ENCODE measurements around the gene MBTPS1.

The MBTPS1 gene

DNA sequence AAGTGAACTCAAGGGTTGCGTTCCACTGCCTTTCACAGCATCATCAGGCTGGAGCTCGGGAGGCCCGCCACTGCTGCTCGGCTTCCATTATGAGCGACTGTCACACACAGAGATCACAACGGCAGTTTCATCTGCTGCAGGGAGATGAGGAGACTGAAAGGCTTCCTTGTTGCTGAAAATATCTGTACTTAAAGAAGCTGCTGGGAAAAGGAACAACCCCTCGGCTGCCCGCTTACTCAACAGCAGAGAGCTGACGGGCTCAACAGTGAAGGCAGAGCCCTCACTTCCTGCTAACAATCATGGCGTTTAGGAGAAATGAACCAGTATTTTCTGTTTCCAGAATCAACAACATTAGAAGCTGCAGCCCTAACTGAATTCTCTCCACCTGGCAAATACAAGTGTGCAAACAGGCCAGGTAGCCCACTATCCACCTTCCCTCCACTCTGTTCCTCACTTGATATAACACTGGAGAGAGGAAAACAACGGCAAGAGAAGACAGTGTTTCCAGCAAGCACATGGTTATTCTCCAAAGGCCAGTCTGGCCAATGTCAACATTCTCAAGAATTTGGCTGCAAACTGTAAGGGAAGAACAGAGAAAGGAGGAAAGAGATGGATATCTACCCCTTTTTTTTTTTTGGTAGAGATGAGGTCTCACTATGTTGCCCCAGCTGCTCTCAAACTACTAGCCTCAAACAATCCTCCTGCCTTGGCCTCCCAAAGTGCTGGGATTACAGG, 33.7 kb downstream of the MBTPS1 start:
- no peaks in the 10 kb centered on the region for H3K9me3 ChIP-seq (ENCODE audit: low read length)
- H3K4me1 ChIP-seq (ENCODE audit: insufficient read depth, low read length), result no peaks in the 10 kb centered on the region
- H3K36me3 ChIP-seq (ENCODE audit: insufficient read depth, low read length), result peaks cover 82% of the 10 kb centered on the region
- no peak overlapping the region for H3K27ac ChIP-seq (ENCODE audit: low read depth, low read length)
- H3K4me3 ChIP-seq (ENCODE audit: low read depth in 1 of 2, low read length in 2 of 2), result no peak overlapping the region
- H3K27me3 ChIP-seq (ENCODE audit: control insufficient read depth in 1 of 2, insufficient read depth in 2 of 2, low read length in 2 of 2), result no peaks in the 10 kb centered on the region
- H3K9ac ChIP-seq (ENCODE audit: low read length), result no peak overlapping the region

DNA sequence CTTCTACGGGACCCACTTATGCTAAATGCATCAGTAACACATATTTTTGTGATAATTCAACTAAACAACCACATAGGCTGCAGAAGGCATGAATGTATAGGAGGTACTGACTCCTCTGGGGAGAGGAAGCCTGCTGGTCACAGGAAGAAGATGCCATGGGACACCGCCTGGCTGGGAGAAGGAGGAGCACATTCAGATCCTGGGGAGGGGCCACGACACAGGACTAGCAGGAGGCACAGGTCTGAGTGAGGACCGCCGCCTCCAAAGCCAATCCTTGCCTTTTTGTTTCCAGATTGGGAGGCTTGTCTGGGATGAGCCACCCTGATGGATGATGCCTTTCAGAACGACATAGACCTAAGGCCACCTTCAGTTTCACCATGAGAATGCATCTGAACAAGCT, 34.6 kb downstream of the MBTPS1 start:
- Histone ChIP-seq H3K9ac (ENCODE audit: low read length) (no peak overlapping the region), H3K27me3 (ENCODE audit: control insufficient read depth in 1 of 2, insufficient read depth in 2 of 2, low read length in 2 of 2) (no peaks in the 10 kb centered on the region), H3K36me3 (ENCODE audit: insufficient read depth, low read length) (peaks cover 73% of the 10 kb centered on the region), H3K4me3 (ENCODE audit: low read depth in 1 of 2, low read length in 2 of 2) (no peak overlapping the region), H3K4me1 (ENCODE audit: insufficient read depth, low read length) (no peaks in the 10 kb centered on the region), H3K27ac (ENCODE audit: low read depth, low read length) (no peak overlapping the region), H3K9me3 (ENCODE audit: low read length) (no peaks in the 10 kb centered on the region)

DNA sequence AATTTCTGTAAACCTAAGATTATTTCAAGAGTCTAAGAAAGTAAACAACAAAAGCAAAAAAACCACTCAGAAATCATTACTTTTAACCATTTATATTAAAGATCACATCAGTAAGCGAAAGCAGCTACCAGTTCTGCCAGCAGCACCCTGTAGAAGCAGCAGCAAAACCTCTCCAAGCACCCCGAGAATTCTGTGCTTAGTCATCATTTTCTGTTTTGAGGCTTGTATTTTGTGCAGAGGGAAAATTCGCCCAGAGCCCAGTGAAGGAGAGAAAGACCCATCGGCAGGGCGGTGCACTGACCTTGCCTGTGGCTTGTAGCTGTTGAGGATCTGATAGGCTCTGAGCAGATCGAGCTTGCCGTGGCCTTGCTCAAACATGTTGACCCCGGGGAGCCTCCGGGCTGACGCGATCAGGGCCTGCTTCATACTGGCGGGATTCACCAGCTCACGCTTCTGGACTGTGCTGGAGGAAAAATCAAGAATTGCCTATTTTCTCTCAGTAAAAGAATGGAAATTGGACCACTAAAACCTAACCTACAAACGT, 35.2 kb downstream of the MBTPS1 start:
- no peaks in the 10 kb centered on the region for H3K4me1 ChIP-seq (ENCODE audit: insufficient read depth, low read length)
- no peak overlapping the region for H3K27ac ChIP-seq (ENCODE audit: low read depth, low read length)
- peaks cover 67% of the 10 kb centered on the region for H3K36me3 ChIP-seq (ENCODE audit: insufficient read depth, low read length)
- H3K27me3 ChIP-seq (ENCODE audit: control insufficient read depth in 1 of 2, insufficient read depth in 2 of 2, low read length in 2 of 2), result no peaks in the 10 kb centered on the region
- no peak overlapping the region for H3K4me3 ChIP-seq (ENCODE audit: low read depth in 1 of 2, low read length in 2 of 2)
- H3K9me3 ChIP-seq (ENCODE audit: low read length), result no peaks in the 10 kb centered on the region
- H3K9ac ChIP-seq (ENCODE audit: low read length), result no peak overlapping the region

DNA sequence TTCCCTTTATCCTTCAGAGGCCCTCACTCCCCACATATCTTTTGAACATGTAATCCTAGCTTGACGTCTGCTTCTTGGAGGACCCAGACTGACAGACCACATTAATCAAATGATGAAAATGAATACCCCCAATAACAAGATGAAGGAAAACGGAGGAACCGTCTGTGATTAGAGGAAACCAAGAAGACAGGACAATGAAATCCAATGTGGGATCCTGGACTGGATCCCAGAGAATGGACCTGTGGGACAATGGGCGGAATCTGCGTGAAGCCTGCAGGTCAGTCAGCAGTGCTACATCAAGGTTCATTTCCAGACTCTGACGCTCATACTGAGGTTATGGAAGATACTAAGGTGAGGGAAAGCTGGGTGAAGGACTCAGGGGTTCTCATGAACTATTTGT, 35.9 kb downstream of the MBTPS1 start:
- Histone ChIP-seq H3K36me3 (ENCODE audit: insufficient read depth, low read length) (peaks cover 60% of the 10 kb centered on the region), H3K27me3 (ENCODE audit: control insufficient read depth in 1 of 2, insufficient read depth in 2 of 2, low read length in 2 of 2) (no peaks in the 10 kb centered on the region), H3K27ac (ENCODE audit: low read depth, low read length) (no peak overlapping the region), H3K4me1 (ENCODE audit: insufficient read depth, low read length) (no peaks in the 10 kb centered on the region), H3K9me3 (ENCODE audit: low read length) (no peaks in the 10 kb centered on the region), H3K9ac (ENCODE audit: low read length) (no peak overlapping the region), H3K4me3 (ENCODE audit: low read depth in 1 of 2, low read length in 2 of 2) (no peak overlapping the region)

DNA sequence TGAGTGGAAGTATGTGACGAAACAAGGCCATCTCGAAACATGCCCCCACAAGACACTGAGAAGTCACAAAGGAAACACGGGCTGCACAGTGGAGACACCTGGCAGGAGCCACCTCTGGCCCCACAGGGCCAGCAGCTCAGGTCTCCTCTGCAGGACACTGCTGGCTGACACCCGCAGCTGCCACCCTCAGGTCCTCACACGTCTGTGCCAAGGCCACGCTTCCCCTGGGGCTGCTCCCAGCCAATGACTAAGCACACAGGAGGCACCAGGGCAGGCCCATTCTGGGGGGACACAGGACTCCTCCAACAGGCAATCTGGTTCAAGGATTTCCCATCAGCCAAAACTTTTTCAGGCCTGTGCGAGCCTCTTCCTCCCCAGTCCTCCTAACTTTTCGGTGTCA, 36.4 kb downstream of the MBTPS1 start:
- Histone ChIP-seq H3K4me1 (ENCODE audit: insufficient read depth, low read length) (no peaks in the 10 kb centered on the region), H3K9ac (ENCODE audit: low read length) (no peak overlapping the region), H3K36me3 (ENCODE audit: insufficient read depth, low read length) (peaks cover 63% of the 10 kb centered on the region), H3K27ac (ENCODE audit: low read depth, low read length) (no peak overlapping the region), H3K4me3 (ENCODE audit: low read depth in 1 of 2, low read length in 2 of 2) (no peak overlapping the region), H3K9me3 (ENCODE audit: low read length) (no peaks in the 10 kb centered on the region), H3K27me3 (ENCODE audit: control insufficient read depth in 1 of 2, insufficient read depth in 2 of 2, low read length in 2 of 2) (no peaks in the 10 kb centered on the region)

DNA sequence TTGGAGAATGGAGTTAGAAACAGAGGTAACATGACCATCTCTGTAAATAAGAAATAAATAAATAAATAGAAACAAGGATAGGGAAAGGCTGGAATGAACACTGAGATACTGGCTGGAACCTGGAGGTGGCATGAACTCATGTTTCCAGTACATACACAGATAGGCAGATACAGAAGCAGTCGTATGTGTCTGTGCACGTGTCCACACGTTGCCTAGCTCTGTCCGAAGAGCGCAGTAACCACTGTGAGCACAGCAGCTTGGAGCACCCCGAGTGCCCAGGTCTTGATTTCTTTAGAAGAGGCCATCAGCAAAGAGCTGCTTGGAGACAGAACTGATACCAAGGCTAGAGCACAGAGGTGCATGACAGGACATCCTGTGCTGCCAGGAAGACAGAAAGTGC, 37.1 kb downstream of the MBTPS1 start:
- H3K4me3 ChIP-seq (ENCODE audit: low read depth in 1 of 2, low read length in 2 of 2), result no peak overlapping the region
- peaks cover 68% of the 10 kb centered on the region for H3K36me3 ChIP-seq (ENCODE audit: insufficient read depth, low read length)
- no peaks in the 10 kb centered on the region for H3K9me3 ChIP-seq (ENCODE audit: low read length)
- no peaks in the 10 kb centered on the region for H3K4me1 ChIP-seq (ENCODE audit: insufficient read depth, low read length)
- no peak overlapping the region for H3K27ac ChIP-seq (ENCODE audit: low read depth, low read length)
- H3K27me3 ChIP-seq (ENCODE audit: control insufficient read depth in 1 of 2, insufficient read depth in 2 of 2, low read length in 2 of 2), result no peaks in the 10 kb centered on the region
- no peak overlapping the region for H3K9ac ChIP-seq (ENCODE audit: low read length)

DNA sequence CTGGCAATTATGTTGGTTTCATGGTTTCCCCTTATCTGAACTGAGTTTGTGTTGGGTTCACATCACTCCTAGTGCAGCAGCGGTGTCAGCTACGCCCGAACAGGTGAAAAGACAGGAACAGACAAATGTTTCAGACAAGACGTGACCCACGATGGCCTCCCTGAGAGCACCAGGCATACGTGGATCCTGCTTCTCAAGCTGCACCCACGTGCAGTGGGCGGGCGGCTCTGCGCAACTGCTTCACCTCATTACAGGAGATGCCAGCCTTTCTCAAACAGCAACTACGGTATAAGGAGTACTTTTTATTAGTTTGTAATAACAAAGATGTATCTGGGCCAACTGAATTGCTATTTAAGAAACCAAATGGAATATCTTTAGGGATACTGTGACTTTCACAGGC, 41.4 kb downstream of the MBTPS1 start:
- Histone ChIP-seq H3K36me3 (ENCODE audit: insufficient read depth, low read length) (peaks cover 65% of the 10 kb centered on the region), H3K27ac (ENCODE audit: low read depth, low read length) (no peak overlapping the region), H3K4me3 (ENCODE audit: low read depth in 1 of 2, low read length in 2 of 2) (no peak overlapping the region), H3K9me3 (ENCODE audit: low read length) (no peaks in the 10 kb centered on the region), H3K4me1 (ENCODE audit: insufficient read depth, low read length) (no peaks in the 10 kb centered on the region), H3K9ac (ENCODE audit: low read length) (no peak overlapping the region), H3K27me3 (ENCODE audit: control insufficient read depth in 1 of 2, insufficient read depth in 2 of 2, low read length in 2 of 2) (no peaks in the 10 kb centered on the region)

DNA sequence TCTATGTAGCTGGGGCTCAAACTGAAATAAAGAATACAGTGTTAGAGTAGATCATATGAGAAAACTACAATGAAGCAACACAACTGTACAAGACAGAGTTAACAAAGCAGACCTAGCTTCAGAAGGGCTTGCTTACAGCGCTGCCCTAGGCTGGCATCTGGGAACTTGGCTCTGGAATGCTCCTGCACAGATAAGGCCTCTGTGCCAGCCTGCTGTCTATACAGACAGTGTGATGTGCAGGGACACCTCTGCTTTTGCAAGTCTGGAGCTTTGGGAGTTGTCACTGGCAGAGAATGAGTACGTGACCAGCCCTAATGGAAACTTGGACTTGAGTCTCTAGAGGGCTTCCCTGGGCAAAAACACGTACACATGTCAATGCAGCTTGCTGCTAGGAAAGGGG, 42.0 kb downstream of the MBTPS1 start:
- Histone ChIP-seq H3K4me1 (ENCODE audit: insufficient read depth, low read length) (no peaks in the 10 kb centered on the region), H3K36me3 (ENCODE audit: insufficient read depth, low read length) (peaks cover 66% of the 10 kb centered on the region), H3K9me3 (ENCODE audit: low read length) (no peaks in the 10 kb centered on the region), H3K27ac (ENCODE audit: low read depth, low read length) (no peak overlapping the region), H3K9ac (ENCODE audit: low read length) (no peak overlapping the region), H3K4me3 (ENCODE audit: low read depth in 1 of 2, low read length in 2 of 2) (no peak overlapping the region), H3K27me3 (ENCODE audit: control insufficient read depth in 1 of 2, insufficient read depth in 2 of 2, low read length in 2 of 2) (no peaks in the 10 kb centered on the region)

DNA sequence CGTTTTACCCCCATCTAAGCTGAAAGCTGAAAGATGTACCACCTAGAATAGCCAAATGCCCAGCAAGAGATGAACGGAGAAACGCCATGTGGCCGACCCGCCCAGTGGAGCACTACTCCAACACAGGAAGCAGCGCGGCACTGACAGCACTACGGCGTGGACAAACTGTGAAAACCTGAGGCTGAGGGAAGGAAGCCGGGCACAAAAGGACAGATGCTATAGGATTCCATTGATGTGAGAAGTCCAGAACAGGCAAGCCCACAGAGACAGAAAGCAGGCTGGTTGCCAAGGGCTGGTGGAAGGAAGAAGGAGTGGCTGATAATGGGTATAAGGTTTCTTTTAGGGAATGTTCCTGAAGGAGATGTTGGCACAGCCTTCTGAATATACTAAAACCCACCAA, 44.7 kb downstream of the MBTPS1 start:
- Histone ChIP-seq H3K9ac (ENCODE audit: low read length) (no peak overlapping the region), H3K4me3 (ENCODE audit: low read depth in 1 of 2, low read length in 2 of 2) (no peak overlapping the region), H3K27me3 (ENCODE audit: control insufficient read depth in 1 of 2, insufficient read depth in 2 of 2, low read length in 2 of 2) (no peaks in the 10 kb centered on the region), H3K4me1 (ENCODE audit: insufficient read depth, low read length) (no peaks in the 10 kb centered on the region), H3K9me3 (ENCODE audit: low read length) (no peaks in the 10 kb centered on the region), H3K36me3 (ENCODE audit: insufficient read depth, low read length) (peaks cover 78% of the 10 kb centered on the region), H3K27ac (ENCODE audit: low read depth, low read length) (no peak overlapping the region)

DNA sequence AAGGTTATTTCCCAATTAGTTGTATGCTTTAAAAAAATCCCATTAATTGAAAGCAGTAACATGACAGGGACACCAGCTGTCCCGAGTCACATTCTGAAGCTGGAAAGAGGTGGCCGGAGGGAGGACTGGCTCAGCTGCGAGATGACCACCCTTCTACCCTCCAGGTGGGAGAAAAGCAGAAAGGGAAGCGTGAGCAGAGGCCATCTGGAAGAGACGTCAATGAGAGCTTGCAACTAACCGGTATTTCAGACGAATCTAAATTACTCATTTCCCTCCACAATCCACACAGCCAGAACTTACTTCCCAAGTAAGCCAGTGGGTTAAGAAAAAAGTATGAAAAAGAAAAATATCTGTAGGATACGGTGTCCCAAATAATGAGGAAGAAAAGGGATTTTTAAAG, 45.6 kb downstream of the MBTPS1 start:
- no peaks in the 10 kb centered on the region for H3K9me3 ChIP-seq (ENCODE audit: low read length)

DNA sequence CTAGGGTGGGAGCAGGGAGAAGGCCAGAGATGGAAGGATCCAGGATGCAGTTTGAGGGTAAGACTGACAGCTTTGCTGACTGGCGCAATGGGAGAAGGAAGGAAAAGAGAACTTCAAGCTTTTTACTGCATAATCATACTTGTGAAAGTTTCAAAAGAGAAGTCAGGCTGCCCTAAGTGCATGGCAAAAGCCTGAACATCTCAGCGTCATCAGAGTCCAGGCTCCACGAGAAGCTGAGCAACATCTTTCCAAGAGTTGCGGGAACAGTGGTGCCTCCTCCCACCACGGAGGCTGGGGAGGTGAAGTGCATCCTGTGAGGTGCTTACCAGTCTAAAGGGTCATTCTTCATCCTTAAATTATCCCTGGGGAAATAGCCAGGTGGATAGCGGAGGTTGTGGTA, 47.2 kb downstream of the MBTPS1 start:
- H3K36me3 ChIP-seq (ENCODE audit: insufficient read depth, low read length), result peaks cover 87% of the 10 kb centered on the region
- H3K4me1 ChIP-seq (ENCODE audit: insufficient read depth, low read length), result no peaks in the 10 kb centered on the region
- H3K27me3 ChIP-seq (ENCODE audit: control insufficient read depth in 1 of 2, insufficient read depth in 2 of 2, low read length in 2 of 2), result no peaks in the 10 kb centered on the region
- no peak overlapping the region for H3K4me3 ChIP-seq (ENCODE audit: low read depth in 1 of 2, low read length in 2 of 2)
- no peak overlapping the region for H3K27ac ChIP-seq (ENCODE audit: low read depth, low read length)
- H3K9me3 ChIP-seq (ENCODE audit: low read length), result no peaks in the 10 kb centered on the region
- H3K9ac ChIP-seq (ENCODE audit: low read length), result no peak overlapping the region

More for the DNA sequence above, 45.6 kb downstream of the MBTPS1 start:
- Histone ChIP-seq H3K4me1 (ENCODE audit: insufficient read depth, low read length) (no peaks in the 10 kb centered on the region), H3K9ac (ENCODE audit: low read length) (no peak overlapping the region), H3K27me3 (ENCODE audit: control insufficient read depth in 1 of 2, insufficient read depth in 2 of 2, low read length in 2 of 2) (no peaks in the 10 kb centered on the region), H3K27ac (ENCODE audit: low read depth, low read length) (no peak overlapping the region), H3K4me3 (ENCODE audit: low read depth in 1 of 2, low read length in 2 of 2) (no peak overlapping the region), H3K36me3 (ENCODE audit: insufficient read depth, low read length) (peaks cover 84% of the 10 kb centered on the region)

Measured in muscle layer of colon (tissue), 2 donors.